H1 (cell line): ENCODE measurements around the gene CLDN25. TPM values are rescaled to one million over a fixed set of nuclear protein-coding genes. Genes with fewer than 3 reads are reported as not detected.

Experiments used
- CTCF ChIA-PET: fragments of 300-600 bp; sonication (Branson Sonifier 250); formaldehyde crosslinking; loops from one replicate; lab custom pipeline; 2021; ENCODE audit not compliant: partially characterized antibody; lab: Charles Lee
- POLR2A ChIA-PET: fragments of 300-600 bp; sonication (Branson Sonifier 250); formaldehyde crosslinking; loops from one replicate; lab custom pipeline; 2021; ENCODE audit warnings: inconsistent platforms; ENCODE audit not compliant: partially characterized antibody; lab: Charles Lee
- DNase-seq, 2 experiments: peaks; one replicate each; pipeline versions ENCODE4 v3.0.0 to v3.0.0-alpha.2; 2010 to 2022; ENCODE audit warnings: low spot score in 2 of 2, low read depth in 1 of 2, mixed read lengths in 1 of 2
- FAIRE-seq: peaks from 2 replicates; lab custom pipeline; 2011; peaks lifted over from hg19 to GRCh38; lab: Jason Lieb, UNC
- H2AFZ ChIP-seq: 2 replicates; pipeline ENCODE4 v1.8.1; 2012; ENCODE audit warnings: low read length, inconsistent platforms
- H2AK5ac ChIP-seq: 2 replicates; pipeline ENCODE4 v1.6.1; 2013; ENCODE audit warnings: low read depth, low read length
- H2BK120ac ChIP-seq: replicated peaks from 2 replicates; pipeline ENCODE3; 2013; ENCODE audit warnings: low read depth, low read length, inconsistent platforms
- H2BK12ac ChIP-seq: 2 replicates; pipeline ENCODE4 v1.6.1; 2013; ENCODE audit warnings: low read depth, low read length
- H2BK15ac ChIP-seq: 2 replicates; pipeline ENCODE4 v1.6.1; 2013; ENCODE audit warnings: low read length
- H2BK20ac ChIP-seq: 2 replicates; pipeline ENCODE4 v1.6.1; 2013; ENCODE audit warnings: low read length
- H2BK5ac ChIP-seq: 2 replicates; pipeline ENCODE4 v1.6.1; 2013; ENCODE audit warnings: low read depth, low read length
- H3K14ac ChIP-seq: 2 replicates; pipeline ENCODE4 v1.6.1; 2013; ENCODE audit warnings: inconsistent platforms; ENCODE audit not compliant: insufficient read length
- H3K18ac ChIP-seq: 2 replicates; pipeline ENCODE4 v1.6.1; 2013; ENCODE audit warnings: low read length; ENCODE audit errors: extremely low read depth
- H3K23ac ChIP-seq: 2 replicates; pipeline ENCODE4 v1.6.1; 2013; ENCODE audit warnings: inconsistent platforms; ENCODE audit not compliant: insufficient read length
- H3K23me2 ChIP-seq: 2 replicates; pipeline ENCODE4 v1.6.1; 2013; ENCODE audit warnings: low read depth, low read length
- H3K27ac ChIP-seq: 2 replicates; pipeline ENCODE4 v1.6.1; 2011; ENCODE audit warnings: low read depth, low read length, inconsistent platforms
- H3K27me3 ChIP-seq, 4 experiments: replicated peaks in 1 of 4; 1 replicate in 1 of 4; 2 replicates in 3 of 4; pipeline versions ENCODE4 v1.6.1 to v1.8.1; 2011 to 2013; ENCODE audit warnings: low read length in 3 of 4, mild to moderate bottlenecking in 3 of 4, inconsistent platforms in 2 of 4, mixed read lengths in 2 of 4, moderate library complexity in 1 of 4; ENCODE audit not compliant: control insufficient read depth in 3 of 4, insufficient read depth in 3 of 4; ENCODE audit errors: extremely low read depth in 1 of 4
- H3K36me3 ChIP-seq, 4 experiments: 2 replicates each; pipeline versions ENCODE4 v1.6.1 to v1.8.1; 2011 to 2013; ENCODE audit warnings: mild to moderate bottlenecking in 4 of 4, low read length in 3 of 4, moderate library complexity in 2 of 4, control low read depth in 1 of 4, inconsistent platforms in 1 of 4; ENCODE audit not compliant: insufficient read depth in 4 of 4, control insufficient read depth in 2 of 4
- H3K4ac ChIP-seq: replicated peaks from 2 replicates; pipeline ENCODE3; 2013; ENCODE audit warnings: low read length, low read depth, mixed read lengths, inconsistent platforms; ENCODE audit not compliant: insufficient read length
- H3K4me1 ChIP-seq, 4 experiments: replicated peaks in 1 of 4; 1 replicate in 1 of 4; 2 replicates in 3 of 4; pipeline versions ENCODE4 v1.6.1 to v1.8.1; 2011 to 2013; ENCODE audit warnings: low read length in 3 of 4, inconsistent platforms in 2 of 4, mixed read lengths in 1 of 4; ENCODE audit not compliant: insufficient read depth in 4 of 4, control insufficient read depth in 3 of 4
- H3K4me2 ChIP-seq, 2 experiments: 2 replicates each; pipeline versions ENCODE4 v1.6.1 to v1.8.1; 2011 to 2013; ENCODE audit warnings: low read depth in 2 of 2, low read length in 2 of 2, control low read depth in 1 of 2, inconsistent platforms in 1 of 2, mild to moderate bottlenecking in 1 of 2; ENCODE audit not compliant: insufficient read depth in 1 of 2
- H3K4me3 ChIP-seq, 4 experiments: fragments of 200-600, 300-600 bp in 1 of 4; sonication (generic), shearing (Covaris generic), sonication (Bioruptor Twin) in 1 of 4; 2 replicates each; pipeline versions ENCODE4 v1.5.1 to v1.8.1; 2011 to 2016; ENCODE audit warnings: low read length in 4 of 4, low read depth in 3 of 4, control low read depth in 2 of 4, inconsistent platforms in 2 of 4, mild to moderate bottlenecking in 2 of 4, mixed read lengths in 1 of 4, moderate library complexity in 1 of 4; ENCODE audit not compliant: insufficient read depth in 2 of 4; ENCODE audit errors: extremely low read depth in 1 of 4
- H3K56ac ChIP-seq: replicated peaks from 2 replicates; pipeline ENCODE3; 2013; ENCODE audit warnings: low read depth, mild to moderate bottlenecking, mixed read lengths, low read length, inconsistent platforms; ENCODE audit not compliant: insufficient read length
- H3K79me1 ChIP-seq: 2 replicates; pipeline ENCODE4 v1.6.1; 2013; ENCODE audit warnings: low read depth, low read length, control low read depth
- H3K79me2 ChIP-seq, 2 experiments: 2 replicates each; pipeline versions ENCODE4 v1.6.1 to v1.8.1; 2012 to 2013; ENCODE audit warnings: low read length in 2 of 2, mild to moderate bottlenecking in 2 of 2, inconsistent platforms in 1 of 2; ENCODE audit not compliant: insufficient read depth in 2 of 2, control insufficient read depth in 1 of 2
- H3K9ac ChIP-seq, 4 experiments: replicated peaks in 1 of 4; 1 replicate in 1 of 4; 2 replicates in 3 of 4; pipeline versions ENCODE4 v1.6.1 to v1.8.1; 2011 to 2013; ENCODE audit warnings: low read depth in 3 of 4, low read length in 3 of 4, control low read depth in 2 of 4, mild to moderate bottlenecking in 2 of 4, moderate library complexity in 2 of 4, inconsistent platforms in 1 of 4; ENCODE audit errors: extremely low read depth in 1 of 4
- H3K9me3 ChIP-seq, 2 experiments: 2 replicates each; pipeline versions ENCODE4 v1.6.1 to v1.8.1; 2012 to 2013; ENCODE audit warnings: mild to moderate bottlenecking in 2 of 2, moderate library complexity in 2 of 2, control low read depth in 1 of 2, inconsistent platforms in 1 of 2, low read depth in 1 of 2, low read length in 1 of 2, mixed read lengths in 1 of 2; ENCODE audit not compliant: insufficient read depth in 2 of 2
- H4K20me1 ChIP-seq, 2 experiments: replicated peaks in 1 of 2; 2 replicates each; pipeline versions ENCODE3 to v1.8.1; 2011 to 2013; ENCODE audit warnings: inconsistent platforms in 2 of 2, low read length in 2 of 2, mild to moderate bottlenecking in 1 of 2; ENCODE audit not compliant: insufficient read depth in 2 of 2, control insufficient read depth in 1 of 2
- H4K5ac ChIP-seq: 2 replicates; pipeline ENCODE4 v1.6.1; 2013; ENCODE audit warnings: low read length, low read depth, mixed read lengths, inconsistent platforms; ENCODE audit not compliant: insufficient read length
- H4K8ac ChIP-seq: 2 replicates; pipeline ENCODE4 v1.8.0; 2013; ENCODE audit warnings: mild to moderate bottlenecking, moderate library complexity, low read length, inconsistent platforms; ENCODE audit not compliant: insufficient read depth; ENCODE audit errors: extremely low read depth
- H4K91ac ChIP-seq: replicated peaks from 2 replicates; pipeline ENCODE3; 2013; ENCODE audit warnings: low read length, mixed read lengths, inconsistent platforms; ENCODE audit not compliant: insufficient read length
- CEBPB ChIP-seq: IDR thresholded peaks from 2 replicates; pipeline ENCODE4 v1.6.1; 2012; ENCODE audit warnings: low read depth, low read length
- EP300 ChIP-seq, 2 experiments: IDR thresholded peaks; 1 replicate in 1 of 2; 2 replicates in 1 of 2; pipeline ENCODE4 v1.6.1; 2011 to 2012; ENCODE audit warnings: low read depth in 2 of 2, low read length in 2 of 2, mild to moderate bottlenecking in 2 of 2, borderline replicate concordance in 1 of 2, inconsistent platforms in 1 of 2, moderate library complexity in 1 of 2
- EZH2 ChIP-seq: fragments of 200-600 bp; sonication (generic); IDR thresholded peaks from 2 replicates; pipeline ENCODE4 v1.7.1; 2012; ENCODE audit warnings: low read depth, mild to moderate bottlenecking, moderate library complexity, low read length, inconsistent platforms; ENCODE audit not compliant: severe bottlenecking
- GABPA ChIP-seq: IDR thresholded peaks from 2 replicates; pipeline ENCODE4 v1.6.1; 2011; ENCODE audit warnings: mild to moderate bottlenecking, low read length, moderate library complexity, borderline replicate concordance; ENCODE audit not compliant: insufficient read depth
- KDM4A ChIP-seq: IDR thresholded peaks from one replicate; pipeline ENCODE4 v1.7.1; 2012; ENCODE audit warnings: low read depth, mild to moderate bottlenecking, moderate library complexity, low read length, inconsistent platforms; ENCODE audit not compliant: severe bottlenecking
- KDM5A ChIP-seq: fragments of 200-600 bp; IDR thresholded peaks from 2 replicates; pipeline ENCODE4 v1.7.1; 2012; ENCODE audit warnings: mild to moderate bottlenecking, low read length, inconsistent platforms, mixed read lengths
- NANOG ChIP-seq: IDR thresholded peaks from 2 replicates; pipeline ENCODE4 v1.6.1; 2011; ENCODE audit warnings: low read length, low read depth, mild to moderate bottlenecking, inconsistent platforms; ENCODE audit not compliant: insufficient read depth, poor library complexity, severe bottlenecking
- PHF8 ChIP-seq: fragments of 200-600 bp; sonication (generic); conservative IDR thresholded peaks from 2 replicates; pipeline ENCODE4 v1.7.1; 2012; ENCODE audit warnings: low read depth, mild to moderate bottlenecking, inconsistent platforms, low read length, moderate library complexity
- RBBP5 ChIP-seq: IDR thresholded peaks from 2 replicates; pipeline ENCODE4 v1.7.1; 2012; ENCODE audit warnings: low read depth, mild to moderate bottlenecking, inconsistent platforms, low read length, moderate library complexity, borderline replicate concordance
- RFX5 ChIP-seq: IDR thresholded peaks from 2 replicates; pipeline ENCODE4 v1.6.1; 2011; ENCODE audit warnings: low read depth, low read length, improper control_type of control experiment, borderline replicate concordance
- RXRA ChIP-seq: IDR thresholded peaks from 2 replicates; pipeline ENCODE4 v1.6.1; 2011; ENCODE audit warnings: low read depth, mild to moderate bottlenecking, low read length, moderate library complexity; ENCODE audit not compliant: insufficient read depth
- SUZ12 ChIP-seq: fragments of 200-600 bp; sonication (generic); IDR thresholded peaks from 2 replicates; pipeline ENCODE4 v1.6.1; 2012; ENCODE audit warnings: mild to moderate bottlenecking, inconsistent platforms, low read length, moderate library complexity, mixed read lengths
- WGBS, 2 experiments: shearing (Covaris generic) in 1 of 2; methylation state at CpG; one replicate each; pipeline versions ENCODE4 v1.1.6 to v1.1.7; 2013 to 2015; ENCODE audit warnings: low lambda C conversion rate in 2 of 2, mixed read lengths in 2 of 2, inconsistent platforms in 1 of 2, low coverage in 1 of 2, missing lambda C conversion rate in 1 of 2; ENCODE audit not compliant: insufficient replicate concordance in 2 of 2, insufficient coverage in 1 of 2, insufficient read length in 1 of 2; ENCODE audit errors: extremely low coverage in 1 of 2, missing lambda C conversion rate in 1 of 2; 5-methylcytosine and 5-hydroxymethylcytosine counted together
- polyA plus RNA-seq, 7 experiments: library from polyadenylated mRNA; depleted of rRNA in 3 of 7; stranded (reverse) in 5 of 7; unstranded in 2 of 7; fragments of >200 nt in 5 of 7; fragments of 200-250 nt in 2 of 7; gene quantifications; 1 replicate in 5 of 7; 2 replicates in 1 of 7; 4 replicates in 1 of 7; pipeline versions ENCODE4 v1.2.1 to v1.2.3, GENCODE V29; 2011 to 2013; ENCODE audit warnings: missing spikeins in 2 of 7, mixed read lengths in 2 of 7
- total RNA-seq: library from RNA; stranded (reverse); fragmentation: NEBNext Ultra II Directional; extraction: Animal tissue kit (Norgen Biotek cat#: 25700); gene quantifications from 2 replicates; pipeline ENCODE4 v1.2.1, GENCODE V29; 2021

CLDN25 gene
- total and polyA plus RNA-seq, 2 of the 8 experiments (the other 6 are each of a cell fraction or from before 2014, with no cell fraction given): not detected

GRCh38 chr11:113818426-113818825 is 38.8 kb downstream of the CLDN25 start:
- H3K18ac ChIP-seq: no peak overlapping the region
- H3K27ac ChIP-seq: no peak overlapping the region
- 0 out of 2 replicates have a peak, but pooled peaks cover 2% of the 10 kb centered on the region for H3K79me1 ChIP-seq
- H3K14ac ChIP-seq: no peak overlapping the region
- no peak overlapping the region for H3K9ac ChIP-seq
- no peak overlapping the region for H4K5ac ChIP-seq
- POLR2A ChIA-PET: interaction anchor here (1.2 to 1.6 kb wide), 2 partner anchors 18 to 57 kb away, joined by 3 to 5 read pairs; partner anchors contain the start of gene USP28
- no peak overlapping the region for H4K8ac ChIP-seq
- CTCF ChIA-PET: interaction anchor here (1.2 to 1.7 kb wide), 2 partner anchors 12 to 17 kb away, joined by 4 to 10 read pairs; no protein-coding TSS in a partner anchor
- H2BK12ac ChIP-seq: no peak overlapping the region
- peaks cover 17 to 78% (median 47%) of the 10 kb centered on the region in 4 experiments for H3K36me3 ChIP-seq
- H4K20me1 ChIP-seq: peaks cover 0 to 2% of the 10 kb centered on the region in 2 experiments
- no peak for DNase-seq
- H3K4ac ChIP-seq: no peak overlapping the region
- no peak overlapping the region for H2AFZ ChIP-seq
- H3K4me1 ChIP-seq: no peaks in the 10 kb centered on the region
- H3K4me3 ChIP-seq: no peak overlapping the region
- no peaks in the 10 kb centered on the region for H3K27me3 ChIP-seq
- no peaks in the 10 kb centered on the region for H3K9me3 ChIP-seq
- no peaks in the 10 kb centered on the region for H3K79me2 ChIP-seq
- H2AK5ac ChIP-seq: no peak overlapping the region
- TF ChIP-seq GABPA (no peak), EZH2 (no peak), CEBPB (no peak), RXRA (no peak), SUZ12 (no peak), KDM4A (no peak), RBBP5 (no peak), NANOG (no peak), PHF8 (no peak), RFX5 (no peak), KDM5A (no peak), EP300 (IDR thresholded peaks at IDR 0.05; ENCODE audit: borderline replicate concordance in 1 of 2, low read depth in 2 of 2, low read length in 2 of 2) (no peak)
- H3K56ac ChIP-seq: no peak overlapping the region
- no peak overlapping the region for H2BK15ac ChIP-seq
- H2BK120ac ChIP-seq: no peak overlapping the region
- no peak for FAIRE-seq
- H3K23ac ChIP-seq: no peak overlapping the region
- no peak overlapping the region for H3K4me2 ChIP-seq
- H2BK5ac ChIP-seq: no peak overlapping the region
- no peak overlapping the region for H2BK20ac ChIP-seq
- no peaks in the 10 kb centered on the region for H3K23me2 ChIP-seq
- 91% methylated on average over 3 of the region's 3 CpGs; no CpG with 5 or more reads in 1 of the 2 experiments for WGBS, 2 experiments
- no peak overlapping the region for H4K91ac ChIP-seq
